ENCODE data around the gene GET3. TPM values are rescaled to one million over a fixed set of nuclear protein-coding genes. Genes with fewer than 3 reads are reported as not detected.

GET3 gene
- total and polyA plus RNA-seq, 2 of the 4 experiments (the other 2 are of a cell fraction): 129 to 152 TPM

- dilution Hi-C loops (cut with HindIII; ENCODE audit: low sequenced_read_pairs, unreplicated experiment): no loop called here
- TSS peak; percentile 85 for BruUV-seq (replicated peaks)
- peaks cover 19% of the 10 kb centered on the region for H3K4me1 ChIP-seq (ENCODE audit: control insufficient read depth, insufficient read depth, low read length)
- H2BK5ac ChIP-seq (ENCODE audit: low read depth, low read length, poor library complexity, severe bottlenecking): peak within 1 kb of the TSS; percentile 92
- 0% methylated on average over 51 of the region's 73 CpGs; no CpG with 5 or more reads in 1 of the 2 experiments for WGBS, 2 experiments (ENCODE audit: extremely low coverage in 2 of 2, insufficient read length in 1 of 2)
- peak within 1 kb of the TSS; percentile 45 to 92 for H4K8ac ChIP-seq (ENCODE audit: low read depth in 2 of 2, low read length in 2 of 2)
- peak within 1 kb of the TSS; percentile 63 for H2BK20ac ChIP-seq (ENCODE audit: low read depth, low read length)
- H3K14ac ChIP-seq (replicated peaks; ENCODE audit: low read depth, low read length): peak within 1 kb of the TSS; percentile 95
- POLR2A ChIA-PET (ENCODE audit: unreplicated experiment): interaction anchor here (0.6 to 2.4 kb wide), 5 partner anchors 9 to 358 kb away, joined by 3 to 11 read pairs (median 3); partner anchors contain the start of genes IER2 and STX10
- peak within 1 kb of the TSS; percentile 89 for H3K56ac ChIP-seq (ENCODE audit: extremely low read depth, insufficient read depth, low read length)
- H3K4ac ChIP-seq (ENCODE audit: low read depth, low read length): peak within 1 kb of the TSS; percentile 97
- H2AFZ ChIP-seq (replicated peaks; ENCODE audit: low read length, poor library complexity): peak within 1 kb of the TSS; percentile 81
- peak within 1 kb of the TSS; percentile 91 for H4K91ac ChIP-seq (ENCODE audit: insufficient read depth, low read depth, low read length)
- peak within 1 kb of the TSS; percentile 87; the same call in 1 of the 3 replicates for H2BK15ac ChIP-seq (ENCODE audit: low read depth, low read length)
- in situ Hi-C loops (cut with MboI; ENCODE audit: low sequenced_read_pairs): loop anchor here (25.0 kb wide), 1 partner anchor 1046 kb away; no protein-coding TSS in a partner anchor
- H2AK5ac ChIP-seq (ENCODE audit: low read depth, low read length): peak within 1 kb of the TSS; percentile 85
- H4K5ac ChIP-seq (ENCODE audit: low read depth, low read length): peak within 1 kb of the TSS; percentile 44
- peak within 1 kb of the TSS; percentile 97 for H2AK9ac ChIP-seq (replicated peaks; ENCODE audit: low read depth, low read length, poor library complexity)
- DNase-seq (peak; percentile 96), ATAC-seq (ENCODE audit: low read depth) (peak; percentile 49)
- intact Hi-C loops (cut with micrococcal nuclease): loop anchor here (1.0 kb wide), 1 partner anchor 14 kb away; no protein-coding TSS in a partner anchor
- H3K27ac ChIP-seq (ENCODE audit: insufficient read depth, low read length): peak within 1 kb of the TSS; percentile 89
- no peaks in the 10 kb centered on the region for H3K36me3 ChIP-seq (ENCODE audit: control insufficient read depth, insufficient read depth, low read length)
- H3K27me3 ChIP-seq (ENCODE audit: control insufficient read depth, insufficient read depth, low read length): no peaks in the 10 kb centered on the region
- H3K4me3 ChIP-seq (ENCODE audit: insufficient read depth, low read depth, low read length): peak within 1 kb of the TSS; percentile 97
- peak within 1 kb of the TSS; percentile 64 for H3K18ac ChIP-seq (ENCODE audit: low read depth, low read length)
- CTCF ChIA-PET: interaction anchor here (1.1 to 3.0 kb wide), 3 partner anchors 14 to 27 kb away, joined by 3 to 14 read pairs (median 11); no protein-coding TSS in a partner anchor
- peak within 1 kb of the TSS; percentile 67 for H2BK120ac ChIP-seq (ENCODE audit: low read depth, low read length)
- H3K79me1 ChIP-seq (ENCODE audit: low read depth in 1 of 2, low read length in 2 of 2): peaks cover 0 to 39% of the 10 kb centered on the region in 2 experiments; a peak in 2 of 4 replicates
- H4K20me1 ChIP-seq (ENCODE audit: insufficient read depth, low read length): peaks cover 20% of the 10 kb centered on the region
- peak within 1 kb of the TSS; percentile 98 for H3K23ac ChIP-seq (ENCODE audit: low read depth, low read length)
- H3K9me3 ChIP-seq (ENCODE audit: control insufficient read depth, insufficient read depth, low read length): no peaks in the 10 kb centered on the region
- no peaks in the 10 kb centered on the region; the same call in none of the 2 replicates for H3K9me1 ChIP-seq (ENCODE audit: insufficient read depth, low read length)
- peak within 1 kb of the TSS; percentile 88 for H3K4me2 ChIP-seq (ENCODE audit: low read depth, low read length)
- H3K9ac ChIP-seq (ENCODE audit: low read depth, low read length): peak within 1 kb of the TSS; percentile 80
- TF ChIP-seq MXI1 (IDR thresholded peaks at IDR 0.05; ENCODE audit: borderline replicate concordance, low read depth, low read length) (no peak), USF2 (IDR thresholded peaks at IDR 0.05; ENCODE audit: low read depth, low read length) (no peak), RAD21 (IDR thresholded peaks at IDR 0.05; ENCODE audit: low read length) (no peak), RCOR1 (IDR thresholded peaks at IDR 0.05; ENCODE audit: insufficient replicate concordance, low read length) (no peak), SMC3 (IDR thresholded peaks at IDR 0.05; ENCODE audit: low read depth, low read length) (no peak), NFE2L2 (IDR thresholded peaks at IDR 0.05; ENCODE audit: low read depth, low read length) (peak; percentile 61), CHD1 (IDR thresholded peaks at IDR 0.05; ENCODE audit: low read depth, low read length) (peak; percentile 99), ELK1 (IDR thresholded peaks at IDR 0.05; ENCODE audit: borderline replicate concordance, low read depth, low read length) (no peak), BHLHE40 (IDR thresholded peaks at IDR 0.05; ENCODE audit: low read depth, low read length) (no peak), MAZ (IDR thresholded peaks at IDR 0.05; ENCODE audit: borderline replicate concordance, low read depth, low read length) (peak; percentile 97), CEBPB (IDR thresholded peaks at IDR 0.05; ENCODE audit: low read depth, low read length) (no peak), CTCF (conservative IDR thresholded peaks at IDR 0.05; ENCODE audit: low read depth, low read length) (no peak), MAFK (IDR thresholded peaks at IDR 0.05; ENCODE audit: low read depth, low read length) (no peak)
These were observed 54.2 kb downstream of the GET3 start, which contains the start of gene JUNB for GRCh38 chr19:12791345-12792050. TSS of gene JUNB (plus strand) at chr19:12791486. CDS start at chr19:12791772, 286 bp downstream.
